HepG2 (cell line): ENCODE measurements around the gene AMER3. TPM values are rescaled to one million over a fixed set of nuclear protein-coding genes. Genes with fewer than 3 reads are reported as not detected.

Experiments used
- ESRRA ChIP-seq: sonication (generic); formaldehyde crosslinking; IDR thresholded peaks from 2 replicates; pipeline ENCODE4 v1.5.1; 2020; ENCODE audit warnings: mild to moderate bottlenecking, low read depth, missing genetic modification reagents
- FOXA3 ChIP-seq: IDR thresholded peaks from 2 replicates; pipeline ENCODE4 v1.6.1; 2016; ENCODE audit warnings: missing genetic modification reagents, missing compliant biosample characterization
- HOXA5 ChIP-seq: sonication (generic); formaldehyde crosslinking; IDR thresholded peaks from 2 replicates; pipeline ENCODE4 v1.4.0; 2020; ENCODE audit warnings: missing genetic modification reagents
- KDM6A ChIP-seq: IDR thresholded peaks from 2 replicates; pipeline ENCODE4 v1.6.1; 2016; ENCODE audit warnings: low read depth
- PAF1 ChIP-seq: IDR thresholded peaks from 2 replicates; pipeline ENCODE4 v1.6.1; 2016; ENCODE audit warnings: missing genetic modification reagents, missing compliant biosample characterization
- PHB2 ChIP-seq: fragments of 450-650 bp; IDR thresholded peaks from 2 replicates; pipeline ENCODE4 v1.6.1; 2018; ENCODE audit not compliant: partially characterized antibody
- RARA ChIP-seq: IDR thresholded peaks from 2 replicates; pipeline ENCODE4 v1.6.1; 2016; ENCODE audit warnings: missing genetic modification reagents, missing compliant biosample characterization
- RELA ChIP-seq: sonication (generic); formaldehyde crosslinking; IDR thresholded peaks from 2 replicates; pipeline ENCODE4 v1.4.0; 2020; ENCODE audit warnings: missing genetic modification reagents
- REXO4 ChIP-seq: sonication (generic); formaldehyde crosslinking; IDR thresholded peaks from 2 replicates; pipeline ENCODE4 v1.8.0; 2022; ENCODE audit warnings: missing genetic modification reagents, mild to moderate bottlenecking, borderline replicate concordance
- RFX1 ChIP-seq: fragments of 450-650 bp; IDR thresholded peaks from 2 replicates; pipeline ENCODE4 v1.6.1; 2017
- RFXAP ChIP-seq: sonication (generic); formaldehyde crosslinking; IDR thresholded peaks from 2 replicates; pipeline ENCODE4 v1.4.0; 2020; ENCODE audit warnings: missing genetic modification reagents, borderline replicate concordance
- SIX1 ChIP-seq: sonication (generic); formaldehyde crosslinking; IDR thresholded peaks from 2 replicates; pipeline ENCODE4 v1.4.0; 2020; ENCODE audit warnings: missing genetic modification reagents, borderline replicate concordance
- SP140L ChIP-seq: sonication (generic); formaldehyde crosslinking; IDR thresholded peaks from 2 replicates; pipeline ENCODE4 v1.4.0; 2020; ENCODE audit warnings: missing genetic modification reagents, borderline replicate concordance
- WIZ ChIP-seq: sonication (generic); formaldehyde crosslinking; IDR thresholded peaks from 2 replicates; pipeline ENCODE4 v1.5.1; 2020; ENCODE audit warnings: mild to moderate bottlenecking, missing genetic modification reagents
- YEATS2 ChIP-seq: sonication (generic); formaldehyde crosslinking; IDR thresholded peaks from 2 replicates; pipeline ENCODE4 v1.4.0; 2020; ENCODE audit warnings: missing genetic modification reagents, borderline replicate concordance
- ZBTB44 ChIP-seq: sonication (generic); formaldehyde crosslinking; IDR thresholded peaks from 2 replicates; pipeline ENCODE4 v1.4.0; 2020; ENCODE audit warnings: missing genetic modification reagents
- ZFY ChIP-seq: sonication (generic); formaldehyde crosslinking; IDR thresholded peaks from 2 replicates; pipeline ENCODE4 v1.4.0; 2020; ENCODE audit warnings: missing genetic modification reagents
- ZIK1 ChIP-seq: sonication (generic); formaldehyde crosslinking; IDR thresholded peaks from 2 replicates; pipeline ENCODE4 v1.5.0; 2020; ENCODE audit warnings: mild to moderate bottlenecking, low read depth, missing genetic modification reagents, borderline replicate concordance
- ZNF17 ChIP-seq: sonication (generic); formaldehyde crosslinking; IDR thresholded peaks from 2 replicates; pipeline ENCODE4 v1.5.0; 2020; ENCODE audit warnings: mild to moderate bottlenecking, missing genetic modification reagents
- ZNF275 ChIP-seq: sonication (generic); formaldehyde crosslinking; IDR thresholded peaks from 2 replicates; pipeline ENCODE4 v1.8.0; 2022; ENCODE audit warnings: missing genetic modification reagents, mild to moderate bottlenecking, inconsistent platforms, borderline replicate concordance
- ZNF441 ChIP-seq: sonication (generic); formaldehyde crosslinking; IDR thresholded peaks from 2 replicates; pipeline ENCODE4 v1.7.0; 2021; ENCODE audit warnings: missing genetic modification reagents, borderline replicate concordance
- ZNF484 ChIP-seq: sonication (generic); formaldehyde crosslinking; IDR thresholded peaks from 2 replicates; pipeline ENCODE4 v1.5.1; 2020; ENCODE audit warnings: mild to moderate bottlenecking, low read depth, missing genetic modification reagents, borderline replicate concordance
- ZNF558 ChIP-seq: sonication (generic); formaldehyde crosslinking; IDR thresholded peaks from 2 replicates; pipeline ENCODE4 v1.9.0; 2022; ENCODE audit warnings: mild to moderate bottlenecking, missing genetic modification reagents, borderline replicate concordance
- ZNF619 ChIP-seq: sonication (generic); formaldehyde crosslinking; IDR thresholded peaks from 2 replicates; pipeline ENCODE4 v1.4.0; 2020; ENCODE audit warnings: mild to moderate bottlenecking, missing genetic modification reagents
- polyA plus RNA-seq, 8 experiments: library from polyadenylated mRNA; depleted of rRNA in 3 of 8; stranded (reverse) in 7 of 8; unstranded in 1 of 8; fragments of >200 nt; fragmentation: Illumina TruSeq in 4 of 8; extraction: Trizol in 4 of 8; gene quantifications; 2 replicates each; pipeline versions ENCODE4 v1.2.1 to v1.2.3, GENCODE V29; 2011 to 2016; ENCODE audit warnings: low read depth in 4 of 8, missing spikeins in 1 of 8, mixed read lengths in 1 of 8; ENCODE audit not compliant: insufficient read depth in 1 of 8
- total RNA-seq, 5 experiments: library from RNA; depleted of rRNA; stranded (reverse); fragments of >200 nt; fragmentation: Illumina TruSeq; extraction: Trizol; gene quantifications; 2 replicates each; pipeline ENCODE4 v1.2.3, GENCODE V29; 2016; ENCODE audit warnings: low read depth in 1 of 5
- TF ChIP-seq, protein P1 (sequence below): sonication (generic); formaldehyde crosslinking; IDR thresholded peaks from 2 replicates; pipeline ENCODE4 v1.4.0; 2020; ENCODE audit warnings: missing genetic modification reagents, borderline replicate concordance
- TF ChIP-seq, protein P2 (sequence below): conservative IDR thresholded peaks from 2 replicates; pipeline ENCODE4 v1.6.1; 2018; ENCODE audit warnings: missing genetic modification reagents

The AMER3 gene
- total and polyA plus RNA-seq, 2 of the 13 experiments (the other 11 are each of a cell fraction or from before 2014, with no cell fraction given): not detected

GRCh38 chr2:130756053-130756873, 923 bp downstream of the AMER3 start (continued):
- TF ChIP-seq RFXAP (CRISPR knock-in tag) (no peak), ZNF441 (CRISPR knock-in tag) (peak; percentile 78; the same call in 1 of the 2 replicates), ZNF484 (CRISPR knock-in tag) (no peak), ZBTB44 (CRISPR knock-in tag) (no peak), RARA (CRISPR knock-in tag) (peak; percentile 19; the same call in 1 of the 2 replicates), YEATS2 (CRISPR knock-in tag) (no peak), REXO4 (CRISPR knock-in tag) (no peak), FOXA3 (CRISPR knock-in tag) (no peak), ZNF558 (CRISPR knock-in tag) (no peak; the same call in 1 of the 2 replicates), SP140L (no peak), PHB2 (no peak), ZFY (CRISPR knock-in tag) (peak; percentile 37; the same call in 1 of the 2 replicates), HOXA5 (CRISPR knock-in tag) (peak; percentile 44; the same call in 1 of the 2 replicates), RELA (CRISPR knock-in tag) (0 out of 2 replicates have a peak, but pooled peaks have one; percentile 52), RFX1 (no peak), ZIK1 (CRISPR knock-in tag) (peak; percentile 45; the same call in 1 of the 2 replicates), ESRRA (CRISPR knock-in tag) (no peak), PAF1 (no peak), ZNF275 (CRISPR knock-in tag) (no peak), ZNF17 (CRISPR knock-in tag) (no peak), KDM6A (CRISPR knock-in tag) (no peak), WIZ (CRISPR knock-in tag) (0 out of 2 replicates have a peak, but pooled peaks have one; percentile 25), SIX1 (no peak), ZNF619 (CRISPR knock-in tag) (no peak)
- TF ChIP-seq, protein P1, sequence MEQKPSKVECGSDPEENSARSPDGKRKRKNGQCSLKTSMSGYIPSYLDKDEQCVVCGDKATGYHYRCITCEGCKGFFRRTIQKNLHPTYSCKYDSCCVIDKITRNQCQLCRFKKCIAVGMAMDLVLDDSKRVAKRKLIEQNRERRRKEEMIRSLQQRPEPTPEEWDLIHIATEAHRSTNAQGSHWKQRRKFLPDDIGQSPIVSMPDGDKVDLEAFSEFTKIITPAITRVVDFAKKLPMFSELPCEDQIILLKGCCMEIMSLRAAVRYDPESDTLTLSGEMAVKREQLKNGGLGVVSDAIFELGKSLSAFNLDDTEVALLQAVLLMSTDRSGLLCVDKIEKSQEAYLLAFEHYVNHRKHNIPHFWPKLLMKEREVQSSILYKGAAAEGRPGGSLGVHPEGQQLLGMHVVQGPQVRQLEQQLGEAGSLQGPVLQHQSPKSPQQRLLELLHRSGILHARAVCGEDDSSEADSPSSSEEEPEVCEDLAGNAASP: no peak
- TF ChIP-seq, protein P2, sequence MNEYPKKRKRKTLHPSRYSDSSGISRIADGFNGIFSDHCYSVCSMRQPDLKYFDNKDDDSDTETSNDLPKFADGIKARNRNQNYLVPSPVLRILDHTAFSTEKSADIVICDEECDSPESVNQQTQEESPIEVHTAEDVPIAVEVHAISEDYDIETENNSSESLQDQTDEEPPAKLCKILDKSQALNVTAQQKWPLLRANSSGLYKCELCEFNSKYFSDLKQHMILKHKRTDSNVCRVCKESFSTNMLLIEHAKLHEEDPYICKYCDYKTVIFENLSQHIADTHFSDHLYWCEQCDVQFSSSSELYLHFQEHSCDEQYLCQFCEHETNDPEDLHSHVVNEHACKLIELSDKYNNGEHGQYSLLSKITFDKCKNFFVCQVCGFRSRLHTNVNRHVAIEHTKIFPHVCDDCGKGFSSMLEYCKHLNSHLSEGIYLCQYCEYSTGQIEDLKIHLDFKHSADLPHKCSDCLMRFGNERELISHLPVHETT (CRISPR knock-in tag): no peak
